Suppressor macrophage treated with lipopolysaccharide for 4 hours (primary cell): Measurements from ENCODE around the gene CIITA.
"Not testable (repeated sequence)": the region's sequence is repeated elsewhere in the genome, so short reads cannot be mapped to it uniquely, and the experiment has no call there.

Experiments
- DNase-seq: peaks from one replicate; pipeline ENCODE4 v3.0.0-alpha.2; 2020

Gene CIITA

DNA sequence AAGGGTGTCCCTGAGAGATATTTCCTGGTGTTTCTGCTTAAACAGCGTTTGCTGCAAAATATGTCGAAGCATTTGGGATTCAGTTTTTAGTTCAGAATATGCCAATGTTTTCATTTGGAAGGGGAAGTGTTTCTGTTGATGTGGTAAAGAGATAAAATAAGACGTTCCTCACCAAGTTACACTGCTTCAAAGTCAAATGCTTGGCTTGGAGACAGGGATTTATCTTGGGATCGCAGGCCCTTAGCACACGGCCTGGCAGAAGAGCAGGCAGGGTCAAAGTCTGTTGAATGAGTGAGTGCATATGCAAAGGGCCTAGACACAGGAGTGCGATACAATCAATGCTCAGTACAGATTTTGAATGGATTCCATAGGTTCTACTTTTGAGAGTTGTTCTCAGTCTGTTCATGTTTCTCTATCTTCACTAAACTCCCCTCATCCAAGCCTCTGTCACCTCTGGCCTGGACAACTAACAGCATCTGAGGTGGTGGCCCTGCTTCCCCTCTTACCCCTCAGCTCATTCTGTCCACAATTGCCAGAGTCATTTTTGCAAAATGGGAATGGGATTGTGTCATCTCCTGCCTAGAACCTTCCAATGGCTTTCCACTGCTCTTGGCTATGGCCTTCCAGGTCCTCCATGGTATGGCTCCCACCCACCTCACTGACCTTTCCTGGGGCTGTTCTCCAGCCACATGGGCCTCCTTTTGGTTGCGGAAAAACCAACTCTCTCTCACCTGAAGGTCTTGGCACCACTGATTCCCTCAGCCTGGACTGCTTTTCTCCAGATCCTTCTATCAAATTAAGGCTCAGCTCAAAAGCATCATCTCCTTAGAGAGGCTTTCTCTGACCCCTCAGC, 62.0 kb downstream of the CIITA start:
- DNase-seq = no peak

DNA sequence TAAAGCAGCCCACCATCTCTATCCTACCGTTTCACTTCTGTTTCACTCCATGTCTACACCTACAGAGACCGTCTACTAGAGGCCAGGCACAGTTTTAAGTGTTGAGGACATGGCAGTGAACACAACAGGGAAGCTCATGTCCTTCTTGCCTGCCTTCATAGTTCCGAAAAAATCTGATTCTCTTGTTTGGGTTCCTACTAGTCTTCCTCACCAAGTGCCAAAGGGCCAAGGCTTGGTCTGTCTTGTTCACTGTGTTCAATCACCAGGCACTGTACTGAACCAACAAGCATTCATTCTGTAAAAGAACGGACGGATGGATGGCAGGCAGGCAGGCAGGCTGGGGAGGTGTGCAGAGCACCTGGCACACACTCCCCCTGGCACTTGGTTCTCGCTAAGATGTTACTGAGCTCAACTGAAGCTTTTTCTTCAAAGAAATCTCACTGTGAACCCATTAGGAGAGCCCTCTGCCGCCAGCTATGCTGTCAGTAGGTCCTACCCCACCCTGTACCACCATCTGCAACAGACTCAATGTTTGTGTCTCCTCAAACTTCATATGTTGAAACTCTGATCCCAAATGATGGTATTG, 62.7 kb downstream of the CIITA start:
- no peak for DNase-seq

DNA sequence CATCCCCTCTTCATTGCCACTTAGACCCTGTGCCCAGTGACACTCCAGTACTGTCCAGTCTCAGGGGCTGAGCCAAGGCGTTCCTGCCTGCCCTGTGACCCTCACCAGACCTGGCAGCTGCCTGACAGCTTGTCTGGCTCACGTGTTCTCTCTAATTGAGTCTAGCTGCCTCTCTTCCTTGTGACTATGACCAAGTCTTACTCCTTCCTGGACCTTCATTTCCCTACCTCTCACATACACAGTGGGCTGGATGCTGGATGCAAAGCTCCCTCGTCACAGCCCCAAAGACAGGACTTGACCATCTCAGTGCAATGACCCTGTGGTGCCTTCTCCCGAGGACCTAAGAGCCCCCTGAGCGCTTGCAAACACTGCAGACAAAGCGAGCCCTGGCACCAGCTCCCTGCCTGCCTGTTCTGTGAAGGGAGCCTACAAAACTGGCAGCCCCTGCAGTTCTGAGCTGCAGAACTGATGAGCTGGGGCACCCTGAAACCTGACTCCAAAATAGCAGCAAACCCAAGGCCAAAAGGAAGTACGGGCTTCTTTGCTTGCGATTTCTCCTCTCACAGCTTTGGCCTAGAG, 63.6 kb downstream of the CIITA start:
- DNase-seq = peak; percentile 51

DNA sequence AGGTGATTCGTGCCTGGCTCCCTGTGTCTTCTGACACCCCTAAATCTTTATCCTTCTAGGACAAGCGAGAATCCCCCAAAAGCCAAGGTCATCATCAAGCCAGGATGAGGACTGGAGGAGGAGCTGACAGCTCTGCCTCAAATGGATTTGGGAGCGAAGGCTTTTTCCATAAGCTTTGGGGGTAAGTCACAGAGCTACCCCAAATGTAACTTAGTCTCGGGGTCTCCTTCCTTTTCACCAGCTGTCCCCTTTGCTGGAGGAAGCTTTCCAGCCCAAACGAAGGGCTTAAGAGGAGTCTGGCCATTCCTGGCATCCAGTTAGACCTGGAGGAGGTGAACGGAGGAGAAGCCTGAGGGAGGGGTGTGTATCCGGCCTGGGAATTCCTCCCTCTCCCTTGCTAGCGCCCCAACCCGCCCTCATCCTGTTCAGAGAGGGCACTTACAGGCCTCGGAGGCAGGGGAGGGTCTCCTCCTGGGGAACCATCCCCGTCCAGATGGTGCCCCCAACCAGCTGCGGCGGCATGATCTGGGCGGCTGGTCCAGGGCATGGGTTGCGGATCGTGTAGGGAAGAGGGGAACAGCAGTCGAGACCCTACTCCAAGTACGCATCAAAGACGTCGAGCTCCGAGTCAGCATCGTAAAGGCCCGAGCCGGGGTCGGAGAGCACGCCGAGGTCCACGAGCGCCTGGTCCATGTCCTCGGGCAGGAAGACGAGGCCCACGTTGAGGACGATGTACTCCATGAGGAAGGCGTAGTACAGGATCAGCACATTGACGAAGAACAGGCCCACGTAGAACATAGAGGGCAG, 64.3 kb downstream of the CIITA start:
- no peak for DNase-seq

DNA sequence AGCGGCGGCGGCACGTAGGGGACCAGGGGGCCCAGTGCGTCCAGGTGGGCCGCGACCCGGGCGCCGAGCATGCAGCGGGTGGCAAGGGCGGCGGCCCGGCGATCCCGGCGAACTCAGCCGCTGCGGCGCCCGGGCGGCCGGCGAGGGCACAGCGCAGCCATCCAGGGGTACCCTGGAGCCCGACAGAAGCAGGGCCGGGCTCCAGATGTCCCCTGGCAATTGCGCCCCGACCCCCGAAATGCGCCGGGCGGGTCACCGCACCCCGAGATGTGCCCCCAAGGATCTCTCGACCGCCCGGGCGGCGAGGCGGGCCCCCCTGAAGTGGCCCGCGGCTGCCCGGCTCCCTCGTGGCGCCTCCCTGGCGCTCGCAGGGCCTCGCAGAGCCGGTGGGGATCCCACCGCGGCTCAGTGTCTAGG, 64.9 kb downstream of the CIITA start:
- DNase-seq = not testable (repeated sequence)

DNA sequence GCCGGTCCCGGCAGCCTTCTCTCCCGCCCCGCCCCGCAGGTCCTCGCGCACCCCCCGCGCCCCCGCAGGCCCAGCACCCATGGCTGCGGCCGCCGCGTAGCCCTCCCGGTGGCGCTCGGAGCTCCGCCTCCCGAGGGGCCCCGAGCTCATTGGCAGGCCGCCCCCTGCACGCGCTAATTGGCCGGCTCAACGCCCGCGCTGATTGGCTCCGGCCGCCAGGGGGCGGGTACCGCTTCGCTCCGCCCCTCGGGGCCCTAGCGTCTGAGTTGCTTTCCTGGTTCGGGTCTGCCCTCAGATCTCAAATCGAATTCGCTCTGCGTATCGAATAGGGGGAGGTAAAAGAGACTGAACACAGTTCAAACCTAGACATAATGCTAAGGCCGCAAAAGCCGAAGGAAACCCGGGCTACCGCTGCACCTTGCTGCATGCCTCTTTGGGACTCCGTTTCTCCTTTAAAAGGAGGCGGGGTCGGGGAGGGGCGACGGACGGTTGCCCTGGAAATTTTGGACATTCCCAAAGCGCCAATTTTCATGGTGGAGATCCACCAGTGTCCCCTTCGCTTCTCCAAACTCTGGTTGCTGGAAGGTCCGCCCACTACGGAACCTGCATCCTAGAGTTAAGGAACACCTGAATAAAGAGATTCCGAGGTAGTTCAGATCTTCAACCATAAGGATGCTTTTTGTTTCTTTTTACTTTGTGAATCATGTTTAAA, 65.5 kb downstream of the CIITA start, which contains the start of gene DEXI:
Gene DEXI (minus strand): TSS at position 117 of the 712 bp plus-strand sequence. CDS start 463 bp downstream, outside the sequence.
- peak; percentile 97 for DNase-seq

DNA sequence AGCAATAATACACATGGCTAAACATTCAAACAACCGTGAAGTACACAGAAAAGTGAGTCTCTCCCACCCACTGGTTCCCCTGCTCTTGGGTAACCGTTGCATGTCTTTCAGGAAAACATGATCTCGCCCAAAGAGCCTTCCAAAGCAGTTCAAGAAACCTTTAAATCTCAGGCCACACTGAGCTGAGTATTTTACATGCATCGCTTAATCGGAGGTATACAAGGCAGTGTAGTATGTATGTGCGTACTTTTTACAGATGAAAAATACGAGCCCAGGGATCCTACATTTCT, 66.0 kb downstream of the CIITA start:
- DNase-seq = no peak

DNA sequence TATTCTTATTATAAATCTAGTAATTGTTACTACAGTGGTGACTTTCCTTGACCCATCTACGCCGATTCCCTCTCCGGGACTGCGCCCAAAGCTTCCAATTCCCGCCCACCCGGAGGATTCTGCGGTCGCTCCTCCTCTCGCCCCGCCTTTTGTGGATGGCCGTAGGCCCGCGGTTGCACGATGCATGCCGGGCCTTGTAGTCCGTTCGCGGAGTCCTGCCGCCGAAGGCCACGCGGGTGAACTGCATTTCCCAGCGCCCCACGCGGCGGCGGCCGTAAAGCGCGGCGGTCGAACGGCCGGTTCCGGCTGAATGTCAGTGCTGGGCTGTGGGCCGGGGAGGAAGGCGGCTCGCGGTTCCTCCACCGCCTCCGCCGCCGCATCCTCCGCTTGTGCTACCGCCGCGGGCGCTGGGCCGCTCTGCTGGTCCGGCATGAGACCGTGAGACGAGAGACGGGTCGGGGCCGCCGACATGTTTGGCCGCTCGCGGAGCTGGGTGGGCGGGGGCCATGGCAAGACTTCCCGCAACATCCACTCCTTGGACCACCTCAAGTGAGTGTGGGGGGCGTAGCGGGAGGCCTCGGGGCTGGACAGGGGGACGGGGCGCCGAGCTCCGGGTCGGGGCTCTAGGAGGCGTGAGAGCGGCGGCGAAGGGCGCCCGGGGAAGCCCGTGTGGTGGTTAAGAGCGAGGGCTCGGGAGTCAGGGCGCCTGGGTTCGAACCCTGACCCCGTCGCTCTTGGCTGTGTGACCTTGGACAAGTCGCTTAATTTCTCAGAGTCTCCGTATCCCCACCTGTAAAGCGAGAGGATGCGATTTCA, 67.5 kb downstream of the CIITA start, which contains the start of gene CLEC16A:
Gene CLEC16A (plus strand): TSS at position 316 of the 816 bp plus-strand sequence. CDS start 154 bp downstream, at position 470.
- peak; percentile 98 for DNase-seq

DNA sequence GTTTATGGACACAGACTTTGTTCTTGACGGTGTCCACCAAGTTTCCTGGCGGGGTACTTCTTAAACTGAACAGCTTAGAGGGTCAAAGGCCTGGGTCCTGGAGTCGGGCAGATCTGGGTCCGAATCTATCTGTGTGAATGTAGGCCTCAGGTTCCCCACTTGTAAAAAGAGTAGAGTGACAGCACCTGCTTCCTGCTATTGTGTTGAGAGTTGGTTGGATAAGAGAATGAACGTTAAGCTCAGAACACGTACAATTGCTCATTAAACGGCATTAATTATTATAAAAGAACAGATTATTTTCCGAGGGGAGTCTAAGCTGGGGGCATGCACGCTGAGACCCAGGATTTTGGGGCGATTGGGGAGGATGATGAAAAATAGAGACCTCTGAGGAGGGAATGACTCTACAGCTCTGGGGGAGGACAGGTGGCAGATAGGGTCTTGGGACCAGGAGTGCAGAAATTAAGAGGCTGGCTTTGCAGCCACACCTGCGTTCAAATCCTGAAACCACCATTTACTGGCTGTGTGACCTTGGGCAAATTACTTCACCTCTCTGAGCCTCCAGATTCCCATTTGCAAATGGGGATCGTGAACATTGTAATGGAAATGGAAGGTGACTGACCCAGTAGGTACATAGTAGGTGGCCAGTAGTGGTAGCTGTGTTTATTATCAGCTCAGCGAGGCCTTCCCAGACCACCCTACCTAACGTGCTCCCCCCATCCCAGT, 68.2 kb downstream of the CIITA start:
- no peak for DNase-seq

DNA sequence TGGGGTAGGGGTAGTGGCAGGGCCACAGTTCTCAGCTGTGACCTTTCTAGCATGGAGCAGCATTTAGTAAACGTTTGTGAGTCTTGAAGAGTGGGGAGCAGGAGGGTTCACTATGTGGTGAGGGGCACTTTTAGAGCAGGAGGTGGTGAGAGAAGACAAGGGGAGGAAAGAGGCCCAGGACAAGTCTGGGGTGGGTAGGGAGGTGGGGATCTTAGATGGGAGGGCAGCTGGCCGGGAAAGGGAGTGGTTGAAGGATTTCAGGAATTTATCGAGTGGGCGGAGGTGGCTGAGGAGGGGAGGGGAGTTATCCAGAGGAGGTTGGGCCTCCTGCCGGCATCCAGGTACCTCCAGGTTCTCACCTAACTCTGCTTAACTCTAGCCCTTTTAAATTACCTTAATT, 69.3 kb downstream of the CIITA start:
- DNase-seq = no peak

DNA sequence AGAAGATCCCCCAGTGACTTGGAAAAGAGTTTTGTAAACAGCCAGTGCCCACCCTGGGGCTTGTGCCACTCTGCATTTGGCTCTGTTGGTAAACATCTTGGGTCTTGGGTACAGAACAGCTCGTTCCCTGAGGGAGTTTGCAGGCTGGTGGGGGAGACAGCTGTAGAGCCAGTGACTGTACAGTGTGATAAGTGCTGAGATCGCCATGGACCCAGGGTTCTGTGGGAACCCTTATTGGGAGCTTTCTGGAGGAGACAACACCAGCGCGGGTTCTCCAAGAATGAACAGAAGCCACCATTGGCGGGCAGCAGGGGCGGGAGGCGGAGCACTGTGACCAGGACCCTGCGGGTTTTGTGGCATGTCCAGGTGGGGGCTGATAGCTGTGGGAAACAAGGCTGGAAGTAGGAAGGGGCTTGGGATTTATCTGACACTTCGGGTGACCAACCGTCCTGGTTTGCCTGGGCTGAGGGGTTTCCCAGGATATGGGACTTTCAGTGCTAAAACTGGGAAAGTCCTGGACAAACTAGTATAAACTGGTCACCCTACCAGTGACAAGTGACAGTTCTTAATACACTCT, 70.3 kb downstream of the CIITA start:
- DNase-seq = no peak

DNA sequence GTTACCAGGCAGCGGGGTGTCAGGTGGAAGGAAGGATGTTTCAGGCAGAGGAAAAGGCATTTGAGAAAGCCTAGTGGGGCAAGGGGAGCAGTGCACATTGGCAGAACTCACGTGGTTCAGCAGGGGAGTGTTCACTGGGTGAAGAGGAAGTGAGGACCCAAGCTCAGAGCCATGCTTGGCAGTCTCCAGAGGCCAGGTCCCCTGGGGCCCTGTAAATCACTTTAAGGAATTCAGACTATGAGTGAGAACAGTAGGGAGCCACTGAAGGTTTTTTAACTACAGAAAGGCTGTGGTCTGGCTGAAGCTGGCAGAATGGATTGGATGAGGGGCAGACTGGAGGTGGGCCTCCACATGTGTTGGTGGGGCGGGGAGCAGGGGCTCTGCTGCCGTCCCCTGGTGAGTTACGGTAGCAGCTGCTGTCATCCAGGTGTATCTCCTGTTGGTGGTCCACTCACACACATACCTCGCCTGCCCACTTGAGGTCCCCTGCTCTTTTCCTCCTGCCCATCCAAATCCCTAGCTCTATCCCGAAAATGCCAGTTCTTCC, 72.5 kb downstream of the CIITA start:
- DNase-seq = peak; percentile 68

DNA sequence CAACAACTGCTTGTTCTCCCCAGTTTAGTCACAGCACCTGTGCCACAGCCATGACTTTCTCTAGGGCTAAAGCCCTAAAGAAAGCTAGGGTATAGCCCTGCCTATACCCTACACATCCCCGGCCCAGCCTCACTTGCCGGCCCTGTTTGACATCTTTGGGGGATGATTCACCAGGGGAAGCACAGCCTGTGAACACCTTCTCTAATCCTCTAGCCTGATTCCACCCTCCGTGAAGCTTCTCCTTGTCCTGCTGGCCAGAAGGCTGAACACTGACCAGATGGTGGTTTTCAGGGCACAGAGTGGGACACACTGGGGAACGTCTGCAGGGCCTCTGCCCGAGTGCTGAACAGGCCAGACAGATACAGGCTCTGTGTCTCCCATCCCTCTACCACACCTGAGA, 73.4 kb downstream of the CIITA start:
- no peak for DNase-seq

DNA sequence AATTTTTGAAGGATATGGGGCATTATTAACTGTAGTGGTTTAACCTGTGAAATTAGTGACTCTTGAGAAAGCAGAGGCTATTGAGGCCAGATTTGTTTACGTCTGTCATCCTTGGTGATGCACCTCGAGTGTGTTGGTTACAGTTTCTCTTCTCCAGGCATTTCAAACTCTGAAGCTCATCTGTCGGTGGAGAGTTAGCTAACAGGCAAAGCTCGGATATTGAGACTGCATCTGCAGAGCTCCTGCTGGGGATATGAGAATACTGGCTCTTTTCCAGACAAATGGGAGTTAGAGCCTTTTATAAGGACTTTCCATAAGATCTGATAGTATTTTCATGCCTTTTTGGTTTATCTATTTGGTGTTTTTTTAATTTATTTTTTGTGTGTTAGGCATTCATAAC, 74.0 kb downstream of the CIITA start:
- no peak for DNase-seq

DNA sequence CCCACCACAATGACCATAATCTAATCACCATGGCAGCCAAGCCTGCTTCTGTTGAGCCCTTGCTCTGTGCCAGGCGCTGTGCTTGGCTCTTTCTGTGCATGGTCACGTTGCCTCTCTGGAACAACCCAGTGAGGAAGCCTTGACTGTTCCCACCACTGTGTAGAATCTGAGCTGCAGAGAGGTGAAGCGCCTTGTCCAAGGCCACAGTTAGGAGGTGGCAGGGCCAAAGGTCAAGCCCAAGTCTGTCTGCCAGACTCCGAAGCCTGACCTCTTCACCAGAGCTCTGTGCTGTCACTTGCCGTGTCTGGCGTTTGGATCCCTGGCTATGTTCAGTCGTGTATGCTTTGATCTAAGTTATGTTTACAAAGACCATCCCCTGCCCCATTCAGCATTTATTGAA, 77.9 kb downstream of the CIITA start:
- DNase-seq = no peak

DNA sequence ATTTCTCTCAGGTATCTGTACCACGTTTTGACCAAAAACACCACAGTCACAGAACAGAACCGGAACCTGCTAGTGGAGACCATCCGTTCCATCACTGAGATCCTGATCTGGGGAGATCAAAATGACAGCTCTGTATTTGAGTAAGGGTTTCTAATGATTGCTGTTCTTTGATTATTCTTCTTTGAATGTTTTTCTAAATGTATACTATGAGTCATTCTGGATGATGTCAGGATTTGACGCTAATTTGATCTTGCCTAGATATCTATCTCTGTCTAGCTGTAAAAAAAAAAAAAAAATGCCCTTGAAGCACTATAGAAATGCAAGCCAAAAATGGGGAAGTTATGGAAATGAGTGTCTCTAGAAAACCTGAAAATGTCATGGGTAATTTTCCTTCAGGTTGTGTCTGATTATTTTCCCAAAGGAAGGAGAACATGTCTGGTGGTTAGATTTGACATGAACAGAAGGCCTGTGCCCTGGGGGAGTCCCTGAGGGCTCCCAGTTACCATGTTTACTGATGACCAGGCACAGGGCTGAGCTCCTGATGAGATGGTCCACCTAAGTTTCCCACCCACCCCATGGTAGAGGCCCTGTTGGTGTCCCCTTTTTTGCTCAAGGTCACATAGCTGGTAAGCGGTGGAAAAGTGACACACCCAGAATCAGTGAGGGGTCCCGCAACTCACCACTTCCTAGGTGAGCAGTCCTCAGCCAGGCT, 80.9 kb downstream of the CIITA start:
- peak; percentile 56 for DNase-seq

DNA sequence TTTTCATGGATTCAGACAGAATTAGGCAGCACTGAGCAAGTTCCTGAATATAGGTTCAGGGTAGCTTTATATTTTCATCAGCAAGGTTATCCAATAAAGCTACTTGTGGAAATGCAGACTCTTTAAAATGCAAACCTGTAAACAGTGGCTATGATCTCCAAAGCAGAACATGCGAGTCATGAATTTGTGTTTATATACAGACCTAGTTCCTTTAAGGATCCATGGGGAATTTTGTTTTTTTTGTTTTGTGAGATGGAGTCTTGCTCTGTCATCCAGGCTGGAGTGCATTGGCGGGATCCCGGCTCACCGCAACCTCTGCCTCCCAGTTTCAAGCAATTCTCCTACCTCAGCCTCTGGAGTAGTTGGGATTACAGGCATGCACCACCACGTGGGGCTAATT, 82.2 kb downstream of the CIITA start:
- DNase-seq = no peak

DNA sequence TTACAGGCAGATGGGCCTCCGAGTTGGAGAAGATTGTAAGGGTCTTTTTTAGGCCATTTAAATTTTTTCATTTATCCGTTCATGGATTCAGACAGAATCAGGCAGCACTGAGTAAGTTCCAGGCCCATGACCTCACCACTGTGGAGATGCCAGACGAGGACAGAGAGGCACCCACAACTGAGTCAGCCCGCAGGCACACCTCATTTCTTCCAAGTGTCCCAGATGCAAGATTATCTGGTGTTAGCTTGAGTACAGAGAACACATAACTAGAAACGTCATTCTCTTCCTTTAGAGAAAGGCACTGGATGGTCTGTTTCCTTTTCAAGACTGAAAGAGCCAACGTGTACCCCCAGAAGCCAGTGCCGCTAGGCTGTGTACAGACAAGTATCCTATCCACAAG, 84.2 kb downstream of the CIITA start:
- DNase-seq = no peak

DNA sequence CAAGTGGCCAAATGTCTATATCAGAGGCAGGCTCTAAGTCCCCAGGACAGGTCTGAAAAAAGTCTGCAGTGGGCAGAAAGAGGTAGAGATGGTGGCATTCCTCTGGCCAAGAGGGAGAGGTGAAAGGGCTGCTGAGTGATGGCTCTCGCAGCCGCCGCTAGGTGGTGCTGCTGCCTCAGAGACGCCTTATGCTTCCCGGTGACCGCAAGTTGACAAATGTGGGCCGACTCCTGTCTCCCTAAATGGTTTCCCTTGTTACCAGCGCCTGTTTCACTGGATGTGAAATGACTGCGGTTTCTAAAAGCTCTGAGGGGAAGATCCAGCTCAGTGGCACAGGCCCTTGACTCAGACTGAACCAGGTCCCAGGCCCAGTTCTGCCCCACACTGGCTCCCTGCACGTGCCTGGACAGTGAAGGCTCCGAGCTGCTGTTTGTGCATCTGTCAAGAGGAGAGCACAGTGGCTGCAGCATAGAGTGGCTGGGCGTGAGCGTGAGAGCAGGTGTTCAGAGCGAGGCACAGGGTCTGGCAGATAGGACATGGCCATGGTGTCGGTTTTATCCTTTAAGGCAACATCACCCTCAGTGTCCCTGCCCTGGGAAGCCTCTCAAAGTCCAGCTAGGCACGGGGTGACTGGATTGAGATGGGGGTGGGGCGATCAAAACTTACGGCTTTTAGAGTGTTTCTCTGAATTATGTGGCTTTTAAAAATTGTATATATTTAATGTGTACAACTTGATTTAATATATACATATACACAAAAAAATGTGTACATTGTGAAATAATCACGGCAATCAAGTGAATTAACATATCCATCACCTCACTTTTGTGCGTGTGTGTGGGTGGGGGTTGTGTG, 87.3 kb downstream of the CIITA start:
- peak; percentile 93 for DNase-seq
